HG03108 (cell line): Measurements from ENCODE around the gene KISS1.
"Not testable (repeated sequence)": the region's sequence is repeated elsewhere in the genome, so short reads cannot be mapped to it uniquely, and the experiment has no call there.

ENCODE experiments used
- ATAC-seq: cut with Tn5 transposase; IDR thresholded peaks from one replicate; pipeline ENCODE4 v1.9.1; 2021; ENCODE audit warnings: moderate library complexity; ENCODE audit not compliant: unreplicated experiment

Gene KISS1

GRCh38 chr1:204196068-204196795 lies at the start of gene KISS1:
Gene KISS1 (minus strand): TSS chr1:204196491. CDS start chr1:204192876, 3,615 bp downstream.
- no peak for ATAC-seq

- no peak for ATAC-seq
Measured at GRCh38 chr1:204242920-204243319, 46.6 kb upstream of the KISS1 start.

- no peak for ATAC-seq
Measured at GRCh38 chr1:204241914-204242313, 45.6 kb upstream of the KISS1 start.

- no peak for ATAC-seq
Measured at GRCh38 chr1:204241050-204241449, 44.8 kb upstream of the KISS1 start.

- no peak for ATAC-seq
Measured at GRCh38 chr1:204240233-204240632, 43.9 kb upstream of the KISS1 start.

- not testable (repeated sequence) for ATAC-seq
Measured at GRCh38 chr1:204239401-204239800, 43.1 kb upstream of the KISS1 start.

- not testable (repeated sequence) for ATAC-seq
Measured at GRCh38 chr1:204238520-204238919, 42.2 kb upstream of the KISS1 start.

- not testable (repeated sequence) for ATAC-seq
Measured at GRCh38 chr1:204237515-204237914, 41.2 kb upstream of the KISS1 start.

GRCh38 chr1:204232526-204232925 lies 36.2 kb upstream of the KISS1 start:
- ATAC-seq = no peak

- no peak for ATAC-seq
Measured at GRCh38 chr1:204230211-204230610, 33.9 kb upstream of the KISS1 start.

GRCh38 chr1:204228896-204229295 lies 32.6 kb upstream of the KISS1 start:
- ATAC-seq = no peak

- ATAC-seq = no peak
Measured at GRCh38 chr1:204227996-204228785, 31.9 kb upstream of the KISS1 start.

GRCh38 chr1:204227351-204227750 lies 31.1 kb upstream of the KISS1 start:
- no peak for ATAC-seq

GRCh38 chr1:204225841-204226735 lies 29.8 kb upstream of the KISS1 start:
- no peak for ATAC-seq

- no peak for ATAC-seq
Measured at GRCh38 chr1:204224655-204225054, 28.4 kb upstream of the KISS1 start.

- no peak for ATAC-seq
Measured at GRCh38 chr1:204223129-204223860, 27.0 kb upstream of the KISS1 start.

- ATAC-seq = no peak
Measured at GRCh38 chr1:204222764-204223055, 26.4 kb upstream of the KISS1 start.

GRCh38 chr1:204222006-204222763 lies 25.9 kb upstream of the KISS1 start:
- ATAC-seq = no peak

GRCh38 chr1:204221271-204221670 lies 25.0 kb upstream of the KISS1 start:
- ATAC-seq = no peak
